WTC11 (cell line): ENCODE measurements around the gene TRAPPC10. TPM values are rescaled to one million over a fixed set of nuclear protein-coding genes. Genes with fewer than 3 reads are reported as not detected.

Source experiments
- ATAC-seq: fragments of 200-7000 bp; cut with Tn5 transposase; 2 replicates; pipeline ENCODE4 v1.10.0; 2021; ENCODE audit warnings: mild to moderate bottlenecking, moderate library complexity
- CTCF ChIA-PET: fragments of 300-600 bp; sonication (Branson Sonifier 250); formaldehyde crosslinking; loops from one replicate; lab custom pipeline; 2021; ENCODE audit warnings: antibody characterized with exemption; lab: Charles Lee
- POLR2A ChIA-PET: fragments of 350-600 bp; sonication (Branson Sonifier 250); formaldehyde crosslinking; loops from one replicate; lab custom pipeline; 2021; ENCODE audit warnings: antibody characterized with exemption; lab: Charles Lee
- DNase-seq: peaks from one replicate; pipeline ENCODE4 v3.0.0; 2021; ENCODE audit warnings: low spot score
- H3K27ac Mint-ChIP-seq: 2 replicates; pipeline ENCODE4 v1.8.0; 2021; ENCODE audit warnings: mixed read lengths
- H3K27me3 Mint-ChIP-seq: 2 replicates; pipeline ENCODE4 v1.8.0; 2021; ENCODE audit warnings: low read depth, mild to moderate bottlenecking, moderate library complexity, mixed read lengths
- H3K36me3 Mint-ChIP-seq: 2 replicates; pipeline ENCODE4 v1.8.0; 2021; ENCODE audit warnings: mixed read lengths
- H3K4me1 Mint-ChIP-seq: 2 replicates; pipeline ENCODE4 v1.8.0; 2022; ENCODE audit warnings: mixed read lengths
- H3K4me3 Mint-ChIP-seq: 2 replicates; pipeline ENCODE4 v1.8.0; 2021; ENCODE audit warnings: mild to moderate bottlenecking, moderate library complexity, mixed read lengths
- H3K9me3 Mint-ChIP-seq: 2 replicates; pipeline ENCODE4 v1.8.0; 2021; ENCODE audit warnings: mixed read lengths
- CBFB ChIP-seq: sonication (generic); formaldehyde crosslinking; IDR thresholded peaks from 2 replicates; pipeline ENCODE4 v1.8.1; 2022; ENCODE audit warnings: mild to moderate bottlenecking, low read depth, missing genetic modification reagents
- CDX4 ChIP-seq: fragments of 250-450 bp; sonication (Bioruptor Pico); IDR thresholded peaks from 2 replicates; pipeline ENCODE4 v1.9.0; 2021; ENCODE audit warnings: moderate library complexity, mild to moderate bottlenecking, inconsistent platforms, borderline replicate concordance
- CREB1 ChIP-seq: sonication (generic); formaldehyde crosslinking; IDR thresholded peaks from 2 replicates; pipeline ENCODE4 v1.8.0; 2023; ENCODE audit warnings: mild to moderate bottlenecking, missing genetic modification reagents
- CREM ChIP-seq: sonication (generic); formaldehyde crosslinking; IDR thresholded peaks from 2 replicates; pipeline ENCODE4 v1.8.1; 2022; ENCODE audit warnings: mild to moderate bottlenecking, missing genetic modification reagents, moderate library complexity
- EMX1 ChIP-seq: fragments of 250-450 bp; sonication (Bioruptor Pico); IDR thresholded peaks from 2 replicates; pipeline ENCODE4 v1.8.0; 2021; ENCODE audit warnings: mild to moderate bottlenecking
- ERG ChIP-seq: fragments of 250-450 bp; sonication (Bioruptor Pico); IDR thresholded peaks from 2 replicates; pipeline ENCODE4 v1.8.0; 2021; ENCODE audit warnings: mild to moderate bottlenecking
- ESRRA ChIP-seq: sonication (generic); formaldehyde crosslinking; IDR thresholded peaks from 2 replicates; pipeline ENCODE4 v1.8.1; 2022; ENCODE audit warnings: mild to moderate bottlenecking, missing genetic modification reagents, borderline replicate concordance
- HMGA2 ChIP-seq: fragments of 250-450 bp; sonication (Bioruptor Pico); IDR thresholded peaks from 2 replicates; pipeline ENCODE4 v1.4.0; 2021; ENCODE audit warnings: mild to moderate bottlenecking, moderate library complexity
- IRF2 ChIP-seq: sonication (generic); formaldehyde crosslinking; IDR thresholded peaks from 2 replicates; pipeline ENCODE4 v1.8.0; 2022; ENCODE audit warnings: low read depth, missing genetic modification reagents, borderline replicate concordance
- JAZF1 ChIP-seq: fragments of 250-450 bp; sonication (Bioruptor Pico); IDR thresholded peaks from 2 replicates; pipeline ENCODE4 v1.9.0; 2021; ENCODE audit warnings: moderate library complexity, mild to moderate bottlenecking, inconsistent platforms
- MAX ChIP-seq: sonication (generic); formaldehyde crosslinking; IDR thresholded peaks from 2 replicates; pipeline ENCODE4 v1.8.0; 2022; ENCODE audit warnings: mild to moderate bottlenecking, missing genetic modification reagents
- NFYB ChIP-seq: sonication (generic); formaldehyde crosslinking; conservative IDR thresholded peaks from 2 replicates; pipeline ENCODE4 v1.8.0; 2022; ENCODE audit warnings: low read depth, missing genetic modification reagents
- NR3C1 ChIP-seq: sonication (generic); formaldehyde crosslinking; conservative IDR thresholded peaks from 2 replicates; pipeline ENCODE4 v1.8.1; 2023; ENCODE audit warnings: low read depth, mild to moderate bottlenecking, missing genetic modification reagents
- SP1 ChIP-seq: sonication (generic); formaldehyde crosslinking; conservative IDR thresholded peaks from 2 replicates; pipeline ENCODE4 v1.8.1; 2022; ENCODE audit warnings: missing genetic modification reagents
- TCF7 ChIP-seq: sonication (generic); formaldehyde crosslinking; IDR thresholded peaks from 2 replicates; pipeline ENCODE4 v1.8.0; 2022; ENCODE audit warnings: mild to moderate bottlenecking, low read depth, missing genetic modification reagents, moderate library complexity
- TEAD1 ChIP-seq: sonication (generic); formaldehyde crosslinking; IDR thresholded peaks from 2 replicates; pipeline ENCODE4 v1.8.0; 2022; ENCODE audit warnings: mild to moderate bottlenecking, missing genetic modification reagents
- ZMAT4 ChIP-seq: fragments of 250-450 bp; sonication (Bioruptor Pico); IDR thresholded peaks from 2 replicates; pipeline ENCODE4 v1.9.0; 2021; ENCODE audit warnings: mild to moderate bottlenecking
- ZNF121 ChIP-seq: sonication (generic); formaldehyde crosslinking; IDR thresholded peaks from 2 replicates; pipeline ENCODE4 v1.8.0; 2023; ENCODE audit warnings: missing genetic modification reagents
- ZNF263 ChIP-seq: sonication (generic); formaldehyde crosslinking; IDR thresholded peaks from 2 replicates; pipeline ENCODE4 v1.8.1; 2022; ENCODE audit warnings: low read depth, mild to moderate bottlenecking, moderate library complexity, missing genetic modification reagents
- total RNA-seq: library from RNA; stranded (reverse); gene quantifications from 3 replicates; pipeline ENCODE4 v1.2.3, GENCODE V29; 2021
- TF ChIP-seq, protein P1 (sequence below): sonication (generic); formaldehyde crosslinking; IDR thresholded peaks from 2 replicates; pipeline ENCODE4 v1.8.1; 2023; ENCODE audit warnings: mild to moderate bottlenecking, missing genetic modification reagents
- TF ChIP-seq, protein P2 (sequence below): sonication (generic); formaldehyde crosslinking; IDR thresholded peaks from 2 replicates; pipeline ENCODE4 v1.8.0; 2022; ENCODE audit warnings: missing genetic modification reagents
- TF ChIP-seq, protein P3 (sequence below): sonication (generic); formaldehyde crosslinking; conservative IDR thresholded peaks from 2 replicates; pipeline ENCODE4 v1.8.1; 2022; ENCODE audit warnings: mild to moderate bottlenecking, missing genetic modification reagents
- TF ChIP-seq, protein P4 (sequence below): sonication (generic); formaldehyde crosslinking; IDR thresholded peaks from 2 replicates; pipeline ENCODE4 v1.8.0; 2022; ENCODE audit warnings: mild to moderate bottlenecking, missing genetic modification reagents

Gene TRAPPC10
- total RNA-seq, 1 experiment from 2014 or later: 34.5 TPM

DNA sequence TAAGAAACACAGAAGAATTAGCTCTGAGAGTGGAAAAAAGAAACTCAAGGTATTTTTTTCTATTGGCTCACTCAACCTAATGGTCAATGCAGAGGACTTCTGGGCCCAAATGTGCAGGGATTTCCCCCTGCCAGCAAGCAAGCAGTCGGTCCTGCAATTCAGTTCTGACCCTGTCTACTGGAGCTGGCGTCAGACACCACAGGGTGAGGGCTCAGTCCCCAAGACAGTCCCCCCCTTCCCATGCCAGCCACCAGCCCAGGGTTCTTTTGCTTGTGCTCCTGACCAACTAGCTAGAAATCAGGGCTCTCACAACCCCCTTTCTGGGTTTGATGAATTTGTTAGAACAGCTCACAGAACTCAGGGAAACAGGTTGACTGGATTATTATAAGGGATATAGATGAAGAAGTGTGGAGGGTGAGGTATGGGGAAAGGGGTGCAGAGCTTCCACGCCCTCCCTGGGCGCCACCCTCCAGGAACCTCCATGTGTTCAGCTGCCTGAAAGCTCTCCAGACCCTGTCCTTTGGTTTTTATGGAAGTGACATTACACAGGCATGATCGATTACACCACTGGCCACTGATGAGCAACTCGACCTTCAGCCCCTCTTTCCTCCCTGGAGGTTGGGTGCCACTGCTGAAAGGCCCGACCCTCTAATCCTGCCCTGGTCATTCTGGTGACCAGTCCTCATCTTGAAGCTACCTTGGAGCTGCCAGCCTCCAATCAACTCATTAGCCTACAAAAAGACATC is 72.6 kb downstream of the TRAPPC10 start:
- no peak for DNase-seq
- Mint-ChIP-seq H3K27ac (no peak overlapping the region), H3K36me3 (peaks cover 49% of the 10 kb centered on the region), H3K4me1 (no peaks in the 10 kb centered on the region), H3K4me3 (no peak overlapping the region), H3K9me3 (no peaks in the 10 kb centered on the region), H3K27me3 (no peaks in the 10 kb centered on the region)
- ATAC-seq: no peak
- POLR2A ChIA-PET: no interaction called here
- CTCF ChIA-PET: no interaction called here
- TF ChIP-seq EMX1 (CRISPR knock-in tag) (no peak), CBFB (no peak), IRF2 (CRISPR knock-in tag) (no peak), SP1 (CRISPR knock-in tag) (no peak), JAZF1 (CRISPR knock-in tag) (no peak), CREB1 (no peak), MAX (CRISPR knock-in tag) (no peak), NFYB (CRISPR knock-in tag) (no peak), ZMAT4 (CRISPR knock-in tag) (no peak)
- TF ChIP-seq, protein P1, sequence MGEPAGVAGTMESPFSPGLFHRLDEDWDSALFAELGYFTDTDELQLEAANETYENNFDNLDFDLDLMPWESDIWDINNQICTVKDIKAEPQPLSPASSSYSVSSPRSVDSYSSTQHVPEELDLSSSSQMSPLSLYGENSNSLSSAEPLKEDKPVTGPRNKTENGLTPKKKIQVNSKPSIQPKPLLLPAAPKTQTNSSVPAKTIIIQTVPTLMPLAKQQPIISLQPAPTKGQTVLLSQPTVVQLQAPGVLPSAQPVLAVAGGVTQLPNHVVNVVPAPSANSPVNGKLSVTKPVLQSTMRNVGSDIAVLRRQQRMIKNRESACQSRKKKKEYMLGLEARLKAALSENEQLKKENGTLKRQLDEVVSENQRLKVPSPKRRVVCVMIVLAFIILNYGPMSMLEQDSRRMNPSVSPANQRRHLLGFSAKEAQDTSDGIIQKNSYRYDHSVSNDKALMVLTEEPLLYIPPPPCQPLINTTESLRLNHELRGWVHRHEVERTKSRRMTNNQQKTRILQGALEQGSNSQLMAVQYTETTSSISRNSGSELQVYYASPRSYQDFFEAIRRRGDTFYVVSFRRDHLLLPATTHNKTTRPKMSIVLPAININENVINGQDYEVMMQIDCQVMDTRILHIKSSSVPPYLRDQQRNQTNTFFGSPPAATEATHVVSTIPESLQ (CRISPR knock-in tag): no peak
- TF ChIP-seq, protein P2, sequence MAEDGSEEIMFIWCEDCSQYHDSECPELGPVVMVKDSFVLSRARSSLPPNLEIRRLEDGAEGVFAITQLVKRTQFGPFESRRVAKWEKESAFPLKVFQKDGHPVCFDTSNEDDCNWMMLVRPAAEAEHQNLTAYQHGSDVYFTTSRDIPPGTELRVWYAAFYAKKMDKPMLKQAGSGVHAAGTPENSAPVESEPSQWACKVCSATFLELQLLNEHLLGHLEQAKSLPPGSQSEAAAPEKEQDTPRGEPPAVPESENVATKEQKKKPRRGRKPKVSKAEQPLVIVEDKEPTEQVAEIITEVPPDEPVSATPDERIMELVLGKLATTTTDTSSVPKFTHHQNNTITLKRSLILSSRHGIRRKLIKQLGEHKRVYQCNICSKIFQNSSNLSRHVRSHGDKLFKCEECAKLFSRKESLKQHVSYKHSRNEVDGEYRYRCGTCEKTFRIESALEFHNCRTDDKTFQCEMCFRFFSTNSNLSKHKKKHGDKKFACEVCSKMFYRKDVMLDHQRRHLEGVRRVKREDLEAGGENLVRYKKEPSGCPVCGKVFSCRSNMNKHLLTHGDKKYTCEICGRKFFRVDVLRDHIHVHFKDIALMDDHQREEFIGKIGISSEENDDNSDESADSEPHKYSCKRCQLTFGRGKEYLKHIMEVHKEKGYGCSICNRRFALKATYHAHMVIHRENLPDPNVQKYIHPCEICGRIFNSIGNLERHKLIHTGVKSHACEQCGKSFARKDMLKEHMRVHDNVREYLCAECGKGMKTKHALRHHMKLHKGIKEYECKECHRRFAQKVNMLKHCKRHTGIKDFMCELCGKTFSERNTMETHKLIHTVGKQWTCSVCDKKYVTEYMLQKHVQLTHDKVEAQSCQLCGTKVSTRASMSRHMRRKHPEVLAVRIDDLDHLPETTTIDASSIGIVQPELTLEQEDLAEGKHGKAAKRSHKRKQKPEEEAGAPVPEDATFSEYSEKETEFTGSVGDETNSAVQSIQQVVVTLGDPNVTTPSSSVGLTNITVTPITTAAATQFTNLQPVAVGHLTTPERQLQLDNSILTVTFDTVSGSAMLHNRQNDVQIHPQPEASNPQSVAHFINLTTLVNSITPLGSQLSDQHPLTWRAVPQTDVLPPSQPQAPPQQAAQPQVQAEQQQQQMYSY (CRISPR knock-in tag): no peak

DNA sequence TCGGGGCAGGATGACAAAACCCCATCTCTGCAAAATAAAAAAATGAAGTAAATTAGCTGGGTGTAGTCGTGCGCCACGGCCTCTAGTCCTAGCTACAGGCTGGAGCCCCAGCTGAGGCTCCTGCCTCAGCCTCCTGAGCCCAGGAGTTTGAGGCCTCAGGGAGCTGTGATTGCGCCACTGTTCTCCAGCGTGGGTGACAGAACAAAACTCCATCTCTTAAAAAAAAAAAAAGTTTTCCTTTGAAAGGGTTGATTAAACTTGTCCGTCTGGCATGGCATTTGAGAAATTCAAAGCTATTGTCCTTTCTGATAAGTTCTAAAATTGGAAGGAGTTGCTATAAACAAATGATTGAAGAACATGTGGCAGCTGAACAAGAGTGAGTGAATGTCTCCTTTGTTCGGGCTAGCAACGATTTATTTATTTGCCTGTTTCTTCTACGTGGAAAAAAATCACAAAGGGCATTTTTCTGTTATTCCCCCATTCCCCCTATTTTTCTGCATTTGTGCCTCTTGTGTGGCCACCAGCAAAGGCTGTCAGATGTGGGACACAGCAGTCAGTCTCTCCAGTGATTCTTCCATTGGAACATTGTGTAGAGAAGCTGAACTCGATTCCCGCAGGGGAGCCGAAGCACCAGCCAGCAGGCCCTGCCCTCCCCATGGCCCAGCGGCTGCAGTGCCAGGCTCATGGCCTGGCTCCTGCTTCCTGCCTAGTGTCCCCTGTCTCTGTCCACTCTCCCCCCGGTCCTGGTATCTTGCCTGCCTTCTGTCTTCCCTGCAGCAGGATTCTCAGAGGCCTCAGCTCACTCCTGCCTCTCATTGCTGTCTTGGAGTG is 73.6 kb downstream of the TRAPPC10 start:
- H3K36me3 Mint-ChIP-seq: peaks cover 53% of the 10 kb centered on the region
- CTCF ChIA-PET: no interaction called here
- no peak for TF ChIP-seq TCF7 (CRISPR knock-in tag)
- TF ChIP-seq, protein P3, sequence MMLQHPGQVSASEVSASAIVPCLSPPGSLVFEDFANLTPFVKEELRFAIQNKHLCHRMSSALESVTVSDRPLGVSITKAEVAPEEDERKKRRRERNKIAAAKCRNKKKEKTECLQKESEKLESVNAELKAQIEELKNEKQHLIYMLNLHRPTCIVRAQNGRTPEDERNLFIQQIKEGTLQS (CRISPR knock-in tag): no peak
- TF ChIP-seq CDX4: no peak
- TF ChIP-seq ERG (CRISPR knock-in tag): no peak
- no peak for TF ChIP-seq CREM (CRISPR knock-in tag)
- TF ChIP-seq ZNF121 (CRISPR knock-in tag): no peak
- TF ChIP-seq HMGA2 (CRISPR knock-in tag): no peak
- no peak for TF ChIP-seq ESRRA (CRISPR knock-in tag)
- TF ChIP-seq, protein P4, sequence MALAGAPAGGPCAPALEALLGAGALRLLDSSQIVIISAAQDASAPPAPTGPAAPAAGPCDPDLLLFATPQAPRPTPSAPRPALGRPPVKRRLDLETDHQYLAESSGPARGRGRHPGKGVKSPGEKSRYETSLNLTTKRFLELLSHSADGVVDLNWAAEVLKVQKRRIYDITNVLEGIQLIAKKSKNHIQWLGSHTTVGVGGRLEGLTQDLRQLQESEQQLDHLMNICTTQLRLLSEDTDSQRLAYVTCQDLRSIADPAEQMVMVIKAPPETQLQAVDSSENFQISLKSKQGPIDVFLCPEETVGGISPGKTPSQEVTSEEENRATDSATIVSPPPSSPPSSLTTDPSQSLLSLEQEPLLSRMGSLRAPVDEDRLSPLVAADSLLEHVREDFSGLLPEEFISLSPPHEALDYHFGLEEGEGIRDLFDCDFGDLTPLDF (CRISPR knock-in tag): no peak
- TF ChIP-seq NR3C1: no peak
- no peak for TF ChIP-seq TEAD1 (CRISPR knock-in tag)
- TF ChIP-seq ZNF263 (CRISPR knock-in tag): no peak

More for the DNA sequence above, 73.6 kb downstream of the TRAPPC10 start:
- ATAC-seq: no peak
- no peaks in the 10 kb centered on the region for H3K27me3 Mint-ChIP-seq
- no peak overlapping the region for H3K4me3 Mint-ChIP-seq
- no peak for DNase-seq
- no peaks in the 10 kb centered on the region for H3K9me3 Mint-ChIP-seq
- no peaks in the 10 kb centered on the region for H3K4me1 Mint-ChIP-seq
- H3K27ac Mint-ChIP-seq: no peak overlapping the region
- POLR2A ChIA-PET: no interaction called here
